ENCODE data around the gene FBXO40.

GRCh38 chr3:121677141-121677540 lies 84.0 kb downstream of the FBXO40 start:
- TF ChIP-seq POLR2A (IDR thresholded peaks at IDR 0.05; ENCODE audit: low read length) (no peak), GATA1 (IDR thresholded peaks at IDR 0.05; ENCODE audit: low read depth, low read length) (no peak)

Measured in erythroblast (primary cell).